Astrocyte (in vitro differentiated cells and primary cell): ENCODE data around the gene AKT3. TPM values are rescaled to one million over a fixed set of nuclear protein-coding genes. Genes with fewer than 3 reads are reported as not detected.

Experiments
- DNase-seq: peaks from one replicate; pipeline ENCODE4 v3.0.0-alpha.2; 2010; ENCODE audit warnings: low read depth
- FAIRE-seq: peaks from 2 replicates; lab custom pipeline; 2011; peaks lifted over from hg19 to GRCh38; lab: Jason Lieb, UNC
- H2AFZ ChIP-seq: 2 replicates; pipeline ENCODE4 v1.6.0; 2012; ENCODE audit warnings: low read depth, low read length, inconsistent platforms
- H3K27ac ChIP-seq: 2 replicates; pipeline ENCODE4 v1.5.1; 2011; ENCODE audit warnings: low read depth, low read length, inconsistent platforms
- H3K27me3 ChIP-seq: 2 replicates; pipeline ENCODE4 v1.6.0; 2011; ENCODE audit warnings: low read length, inconsistent platforms; ENCODE audit not compliant: insufficient read depth
- H3K36me3 ChIP-seq: 2 replicates; pipeline ENCODE4 v1.5.1; 2011; ENCODE audit warnings: low read length, inconsistent platforms; ENCODE audit not compliant: insufficient read depth
- H3K4me1 ChIP-seq: 2 replicates; pipeline ENCODE4 v1.5.1; 2011; ENCODE audit warnings: low read length, inconsistent platforms; ENCODE audit not compliant: insufficient read depth
- H3K4me2 ChIP-seq: 2 replicates; pipeline ENCODE4 v1.6.0; 2012; ENCODE audit warnings: low read length, inconsistent platforms
- H3K4me3 ChIP-seq: 2 replicates; pipeline ENCODE4 v1.5.1; 2011; ENCODE audit warnings: low read depth, mild to moderate bottlenecking, low read length, inconsistent platforms; ENCODE audit not compliant: insufficient read depth
- H3K79me2 ChIP-seq: 2 replicates; pipeline ENCODE4 v1.6.0; 2012; ENCODE audit warnings: mild to moderate bottlenecking, low read length, inconsistent platforms; ENCODE audit not compliant: insufficient read depth
- H3K9ac ChIP-seq: 2 replicates; pipeline ENCODE4 v1.6.0; 2012; ENCODE audit warnings: mild to moderate bottlenecking, low read length, inconsistent platforms
- H3K9me3 ChIP-seq: 2 replicates; pipeline ENCODE4 v1.5.1; 2012; ENCODE audit warnings: low read depth, mild to moderate bottlenecking, low read length, inconsistent platforms; ENCODE audit not compliant: insufficient read depth
- H4K20me1 ChIP-seq: 2 replicates; pipeline ENCODE4 v1.6.0; 2012; ENCODE audit warnings: low read length, inconsistent platforms; ENCODE audit not compliant: insufficient read depth
- H3K27ac Mint-ChIP-seq: one replicate; pipeline ENCODE4 v1.8.0; 2021; ENCODE audit warnings: mild to moderate bottlenecking, mixed read lengths; ENCODE audit not compliant: unreplicated experiment
- H3K27me3 Mint-ChIP-seq: one replicate; pipeline ENCODE4 v1.8.0; 2021; ENCODE audit warnings: low read depth, mixed read lengths; ENCODE audit not compliant: unreplicated experiment
- H3K36me3 Mint-ChIP-seq: one replicate; pipeline ENCODE4 v1.8.0; 2021; ENCODE audit warnings: low read depth, mixed read lengths; ENCODE audit not compliant: unreplicated experiment
- H3K4me1 Mint-ChIP-seq: one replicate; pipeline ENCODE4 v1.8.0; 2021; ENCODE audit warnings: low read depth, mixed read lengths; ENCODE audit not compliant: unreplicated experiment
- H3K4me3 Mint-ChIP-seq: one replicate; pipeline ENCODE4 v1.8.0; 2021; ENCODE audit warnings: mild to moderate bottlenecking, moderate library complexity, mixed read lengths; ENCODE audit not compliant: unreplicated experiment
- H3K9me3 Mint-ChIP-seq: one replicate; pipeline ENCODE4 v1.8.0; 2021; ENCODE audit warnings: mild to moderate bottlenecking, mixed read lengths; ENCODE audit not compliant: unreplicated experiment
- CTCF ChIP-seq: IDR thresholded peaks from 2 replicates; pipeline ENCODE4 v1.5.1; 2011; ENCODE audit warnings: low read depth, mild to moderate bottlenecking, inconsistent platforms, low read length, moderate library complexity; ENCODE audit not compliant: insufficient read depth
- EZH2 ChIP-seq: IDR thresholded peaks from 2 replicates; pipeline ENCODE4 v1.6.1; 2012; ENCODE audit warnings: mild to moderate bottlenecking, low read length, inconsistent platforms; ENCODE audit not compliant: insufficient read depth
- total RNA-seq: library from RNA; stranded (reverse); gene quantifications from 2 replicates; pipeline ENCODE4 v1.2.1, GENCODE V29; 2021

AKT3 gene
- total RNA-seq, 1 donor from 2014 or later = 64.5 TPM

- Histone ChIP-seq H3K27ac (peak overlapping the region; percentile 75), H3K9ac (peak overlapping the region; percentile 43), H3K9me3 (no peaks in the 10 kb centered on the region), H4K20me1 (no peaks in the 10 kb centered on the region), H3K27me3 (no peaks in the 10 kb centered on the region), H3K4me1 (peaks cover 16% of the 10 kb centered on the region), H3K79me2 (no peaks in the 10 kb centered on the region), H3K4me2 (peak overlapping the region; percentile 61), H2AFZ (no peak overlapping the region), H3K36me3 (no peaks in the 10 kb centered on the region), H3K4me3 (no peak overlapping the region)
- peak; percentile 88 for FAIRE-seq
- DNase-seq = peak; percentile 88
- H3K4me1 Mint-ChIP-seq = peaks cover 28% of the 10 kb centered on the region
- no peak overlapping the region for H3K4me3 Mint-ChIP-seq
- TF ChIP-seq CTCF = no peak
- no peak for TF ChIP-seq EZH2
- no peaks in the 10 kb centered on the region for H3K27me3 Mint-ChIP-seq
- peak overlapping the region; percentile 66 for H3K27ac Mint-ChIP-seq
- H3K9me3 Mint-ChIP-seq = no peaks in the 10 kb centered on the region
- peaks cover 8% of the 10 kb centered on the region for H3K36me3 Mint-ChIP-seq
Observed at GRCh38 chr1:243549108-243549507, 300.9 kb downstream of the AKT3 start.

- H3K27ac Mint-ChIP-seq = peak overlapping the region; percentile 66
- peaks cover 28% of the 10 kb centered on the region for H3K4me1 Mint-ChIP-seq
- no peak overlapping the region for H2AFZ ChIP-seq
- H3K4me3 Mint-ChIP-seq = no peak overlapping the region
- peaks cover 16% of the 10 kb centered on the region for H3K4me1 ChIP-seq
- H3K9me3 Mint-ChIP-seq = no peaks in the 10 kb centered on the region
- no peaks in the 10 kb centered on the region for H4K20me1 ChIP-seq
- no peak for TF ChIP-seq EZH2
- no peak for TF ChIP-seq CTCF
- FAIRE-seq (no peak), DNase-seq (peak; percentile 38)
- no peaks in the 10 kb centered on the region for H3K27me3 ChIP-seq
- H3K9me3 ChIP-seq = no peaks in the 10 kb centered on the region
- H3K36me3 ChIP-seq = no peaks in the 10 kb centered on the region
- H3K36me3 Mint-ChIP-seq = peaks cover 8% of the 10 kb centered on the region
- H3K79me2 ChIP-seq = no peaks in the 10 kb centered on the region
- peak overlapping the region; percentile 75 for H3K27ac ChIP-seq
- no peak overlapping the region for H3K4me3 ChIP-seq
- H3K4me2 ChIP-seq = peak overlapping the region; percentile 61
- no peaks in the 10 kb centered on the region for H3K27me3 Mint-ChIP-seq
- H3K9ac ChIP-seq = peak overlapping the region; percentile 43
Observed at GRCh38 chr1:243548516-243548915, 301.5 kb downstream of the AKT3 start.

- no peak overlapping the region for H3K27ac Mint-ChIP-seq
- Histone ChIP-seq H3K4me1 (peaks cover 16% of the 10 kb centered on the region), H2AFZ (no peak overlapping the region), H3K27ac (no peak overlapping the region), H3K9me3 (no peaks in the 10 kb centered on the region), H3K4me2 (no peak overlapping the region), H3K36me3 (no peaks in the 10 kb centered on the region), H3K9ac (no peak overlapping the region), H3K79me2 (no peaks in the 10 kb centered on the region), H3K4me3 (no peak overlapping the region), H3K27me3 (no peaks in the 10 kb centered on the region), H4K20me1 (no peaks in the 10 kb centered on the region)
- no peak for FAIRE-seq
- peaks cover 28% of the 10 kb centered on the region for H3K4me1 Mint-ChIP-seq
- no peak for DNase-seq
- H3K27me3 Mint-ChIP-seq = no peaks in the 10 kb centered on the region
- no peak for TF ChIP-seq EZH2
- no peak for TF ChIP-seq CTCF
- H3K36me3 Mint-ChIP-seq = peaks cover 8% of the 10 kb centered on the region
- no peaks in the 10 kb centered on the region for H3K9me3 Mint-ChIP-seq
- no peak overlapping the region for H3K4me3 Mint-ChIP-seq
Observed at GRCh38 chr1:243547891-243548290, 302.2 kb downstream of the AKT3 start.
